ENCODE measurements around the gene MBOAT1. TPM values are rescaled to one million over a fixed set of nuclear protein-coding genes. Genes with fewer than 3 reads are reported as not detected.
"Not testable (repeated sequence)": the region's sequence is repeated elsewhere in the genome, so short reads cannot be mapped to it uniquely, and the experiment has no call there.

The MBOAT1 gene
- total RNA-seq: 10 to 100 TPM; 10.8 to 11.6 TPM

GRCh38 chr6:20212392-20213111, at the start of gene MBOAT1:
MBOAT1 (minus strand) TSS chr6:20212469; CDS start chr6:20212234, 235 bp downstream.
- POLR2A ChIA-PET: interaction anchor here (0.5 to 0.6 kb wide), 4 partner anchors 10 to 579 kb away, joined by 3 to 8 read pairs (median 5); no protein-coding TSS in a partner anchor

DNA sequence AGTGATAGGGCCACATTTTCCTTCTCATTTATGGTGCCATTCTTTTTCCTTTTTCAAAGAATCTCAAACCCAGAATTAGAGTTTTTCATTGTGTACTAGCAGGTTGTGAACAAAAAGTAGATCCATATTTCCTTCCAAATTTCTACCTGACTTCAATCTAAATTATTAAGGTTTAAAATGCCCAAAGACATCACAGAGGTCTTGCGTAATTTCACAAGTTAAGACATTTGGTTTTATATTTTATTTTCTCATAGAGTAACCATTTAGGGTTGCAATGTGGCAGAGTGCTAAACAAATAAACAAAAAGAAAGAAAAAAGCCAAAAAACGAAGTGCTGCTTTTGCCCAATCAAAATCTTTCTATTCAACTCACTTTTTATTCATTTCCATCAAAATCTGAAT, 49.4 kb upstream of the MBOAT1 start:
- ChIA-PET CTCF (interaction anchor here (0.6 kb wide), 1 partner anchor 1369 kb away, joined by 3 read pairs; no protein-coding TSS in a partner anchor), POLR2A (no interaction called here)

More at GRCh38 chr6:20212392-20213111, at the start of gene MBOAT1:
- CTCF ChIA-PET: interaction anchor here (1.5 kb wide), 1 partner anchor 12 kb away, joined by 3 read pairs; no protein-coding TSS in a partner anchor

DNA sequence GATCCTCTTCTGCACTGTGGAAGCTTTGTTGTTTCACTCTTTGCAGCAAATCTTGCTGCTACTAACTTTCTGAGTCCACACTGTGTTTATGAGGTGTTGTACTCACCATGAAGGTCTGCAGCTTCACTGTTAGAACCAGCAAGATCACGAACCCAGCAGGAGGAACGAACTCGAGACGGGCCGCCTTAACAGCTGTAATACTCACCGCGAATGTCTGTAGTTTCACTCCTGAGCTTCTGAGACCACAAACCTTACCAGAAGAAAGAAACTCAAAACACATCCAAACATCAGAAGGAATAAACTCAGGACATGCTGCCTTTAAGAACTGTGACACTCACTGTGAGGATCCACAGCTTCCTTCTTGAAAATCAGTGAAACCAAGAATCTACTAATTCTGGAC, 48.1 kb upstream of the MBOAT1 start:
- ChIA-PET POLR2A (no interaction called here), CTCF (no interaction called here)

- CTCF ChIA-PET: no interaction called here
- POLR2A ChIA-PET: no interaction called here
These were observed 47.2 kb upstream of the MBOAT1 start for GRCh38 chr6:20259316-20260049.

DNA sequence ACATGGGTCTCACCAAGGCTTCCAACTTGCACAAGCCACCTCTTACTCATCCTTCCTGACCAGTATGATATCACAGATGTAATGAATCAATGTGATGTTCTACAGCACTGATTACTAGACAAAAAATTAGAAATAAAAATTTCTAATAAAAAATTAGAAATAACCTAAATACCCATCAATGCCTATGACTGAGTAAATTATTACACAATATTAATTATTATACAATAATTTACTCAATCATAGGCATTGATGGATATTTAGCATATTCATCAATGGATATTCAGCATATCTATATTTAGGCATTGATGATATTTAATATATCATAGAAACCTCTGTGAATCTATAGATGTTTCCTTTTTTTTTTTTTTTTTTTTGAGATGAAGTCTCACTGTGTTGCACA, 43.2 kb upstream of the MBOAT1 start:
- POLR2A ChIA-PET: no interaction called here
- CTCF ChIA-PET: no interaction called here

- ChIA-PET POLR2A (no interaction called here), CTCF (no interaction called here)
These were observed 42.0 kb upstream of the MBOAT1 start for GRCh38 chr6:20254295-20254694.

DNA sequence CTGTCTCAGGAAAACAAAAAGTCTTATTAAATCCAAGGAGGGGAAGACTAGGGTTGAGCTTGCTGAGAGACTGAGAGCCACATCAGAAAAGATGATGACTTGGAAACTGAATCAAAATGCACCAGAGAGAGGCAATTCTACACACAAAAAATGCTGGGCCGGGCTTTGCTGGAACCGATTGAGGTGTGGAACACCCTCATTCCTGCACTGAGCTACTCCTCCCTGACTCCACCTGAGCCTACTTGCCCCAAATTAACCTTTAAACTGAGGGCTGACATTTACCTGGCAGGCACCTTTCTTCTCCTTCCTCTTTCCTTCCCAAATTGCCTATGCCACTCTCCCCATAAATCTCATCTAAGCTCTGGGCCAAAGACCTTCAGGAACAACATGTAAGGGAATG, 40.8 kb upstream of the MBOAT1 start:
- ChIA-PET POLR2A (no interaction called here), CTCF (no interaction called here)

GRCh38 chr6:20252311-20252710, 40.0 kb upstream of the MBOAT1 start:
- POLR2A ChIA-PET: no interaction called here

GRCh38 chr6:20251525-20251924, 39.3 kb upstream of the MBOAT1 start:
- POLR2A ChIA-PET: no interaction called here
- CTCF ChIA-PET: no interaction called here

More at GRCh38 chr6:20252311-20252710, 40.0 kb upstream of the MBOAT1 start:
- CTCF ChIA-PET: no interaction called here

DNA sequence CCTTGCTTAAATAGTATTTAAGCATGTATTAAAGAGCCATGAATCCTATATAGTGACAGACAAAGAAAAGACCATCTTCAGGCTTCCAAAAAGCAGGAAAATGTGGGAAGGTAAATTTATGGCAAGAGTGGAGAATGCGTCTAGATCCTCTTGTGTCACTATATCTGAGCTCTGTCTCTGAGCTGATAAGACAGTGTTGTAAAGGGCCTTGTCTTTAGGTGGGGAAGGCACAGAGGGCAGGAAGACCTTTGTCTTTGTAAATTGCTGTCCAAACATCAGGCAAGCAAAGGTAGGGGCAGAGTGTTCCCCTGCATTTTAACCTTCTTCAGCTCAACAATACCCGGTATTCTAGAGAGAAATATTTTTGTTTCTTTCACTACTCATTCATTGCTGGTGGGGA, 33.9 kb upstream of the MBOAT1 start:
- POLR2A ChIA-PET: no interaction called here

DNA sequence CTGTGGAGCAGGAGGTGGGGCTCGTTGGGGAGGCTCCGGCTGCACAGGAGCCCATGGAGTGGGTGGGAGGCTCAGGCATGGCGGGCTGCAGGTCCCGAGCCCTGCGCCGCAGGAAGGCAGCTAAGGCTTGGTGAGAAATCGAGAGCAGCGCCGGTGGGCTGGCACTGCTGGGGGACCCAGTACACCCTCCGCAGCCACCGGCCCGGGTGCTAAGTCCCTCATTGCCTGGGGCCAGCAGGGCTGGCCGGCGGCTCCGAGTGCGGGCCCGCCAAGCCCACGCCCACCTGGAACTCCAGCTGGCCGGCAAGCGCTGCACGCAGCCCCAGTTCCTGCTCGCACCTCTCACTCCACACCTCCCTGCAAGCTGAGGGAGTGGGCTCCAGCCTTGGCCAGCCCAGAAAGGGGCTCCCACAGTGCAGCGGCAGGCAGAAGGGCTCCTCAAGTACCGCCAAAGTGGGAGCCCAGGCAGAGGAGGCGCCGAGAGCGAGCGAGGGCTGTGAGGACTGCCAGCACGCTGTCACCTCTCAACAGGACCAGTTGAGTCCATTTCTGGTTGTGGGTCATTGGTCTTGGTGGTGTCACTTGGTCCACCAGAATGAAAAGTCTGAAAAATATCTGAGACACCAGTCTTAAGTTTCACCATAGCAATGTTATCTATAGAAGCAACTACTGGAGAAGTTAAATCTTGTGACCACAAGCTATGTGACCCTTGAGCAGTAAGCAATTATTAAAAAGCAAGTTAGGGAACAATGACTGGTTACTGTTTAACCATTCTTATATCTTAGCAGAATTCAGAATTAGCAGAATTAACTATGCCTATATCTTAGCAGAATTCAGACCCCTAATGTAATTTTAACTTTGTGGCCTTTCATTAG, 32.8 kb upstream of the MBOAT1 start:
- POLR2A ChIA-PET, CTCF ChIA-PET: not testable (repeated sequence)

More for the DNA sequence above, 33.9 kb upstream of the MBOAT1 start:
- CTCF ChIA-PET: no interaction called here

- POLR2A ChIA-PET: no interaction called here
- CTCF ChIA-PET: interaction anchor here (0.5 kb wide), 1 partner anchor 141 kb away, joined by 3 read pairs; no protein-coding TSS in a partner anchor
These were observed 31.0 kb upstream of the MBOAT1 start for GRCh38 chr6:20243288-20243687.

DNA sequence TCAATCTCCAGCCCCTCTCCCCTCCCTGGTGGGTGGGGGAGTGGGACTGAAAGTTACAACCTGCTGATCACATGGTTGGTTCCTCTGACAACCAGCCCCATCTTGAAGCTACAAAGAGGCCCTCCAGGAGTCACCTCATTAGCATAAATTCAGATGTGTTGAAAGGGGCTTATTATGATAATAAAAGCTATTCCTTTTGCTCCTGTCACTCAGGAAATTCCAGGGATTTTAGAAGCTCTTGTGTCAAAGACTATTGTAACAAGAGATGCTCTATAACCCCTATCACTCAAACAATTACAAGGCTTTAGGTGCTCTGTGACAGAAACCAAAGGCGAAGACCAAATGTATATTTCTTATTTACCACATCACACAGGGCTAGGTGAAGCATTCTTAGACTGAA, 30.1 kb upstream of the MBOAT1 start:
- POLR2A ChIA-PET: no interaction called here
- CTCF ChIA-PET: no interaction called here

DNA sequence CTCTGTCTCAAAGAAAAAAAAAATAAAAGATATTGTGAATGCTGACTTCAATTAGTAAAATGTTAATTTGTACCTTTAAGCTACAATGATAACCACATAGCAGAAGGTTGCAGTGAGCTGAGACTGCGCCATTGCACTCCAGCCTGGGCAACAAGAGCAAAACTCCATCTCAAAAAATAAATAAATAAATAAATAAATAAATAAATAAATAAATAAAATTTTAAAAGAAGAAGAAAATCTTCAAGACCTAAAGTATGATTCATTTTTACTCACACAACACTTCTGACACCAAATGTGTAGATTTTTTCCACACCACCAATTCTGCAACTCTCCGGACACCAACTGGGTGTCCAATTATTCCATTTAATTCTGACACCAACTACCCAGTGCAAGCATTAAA, 28.8 kb upstream of the MBOAT1 start:
- ChIA-PET POLR2A (no interaction called here), CTCF (no interaction called here)

DNA sequence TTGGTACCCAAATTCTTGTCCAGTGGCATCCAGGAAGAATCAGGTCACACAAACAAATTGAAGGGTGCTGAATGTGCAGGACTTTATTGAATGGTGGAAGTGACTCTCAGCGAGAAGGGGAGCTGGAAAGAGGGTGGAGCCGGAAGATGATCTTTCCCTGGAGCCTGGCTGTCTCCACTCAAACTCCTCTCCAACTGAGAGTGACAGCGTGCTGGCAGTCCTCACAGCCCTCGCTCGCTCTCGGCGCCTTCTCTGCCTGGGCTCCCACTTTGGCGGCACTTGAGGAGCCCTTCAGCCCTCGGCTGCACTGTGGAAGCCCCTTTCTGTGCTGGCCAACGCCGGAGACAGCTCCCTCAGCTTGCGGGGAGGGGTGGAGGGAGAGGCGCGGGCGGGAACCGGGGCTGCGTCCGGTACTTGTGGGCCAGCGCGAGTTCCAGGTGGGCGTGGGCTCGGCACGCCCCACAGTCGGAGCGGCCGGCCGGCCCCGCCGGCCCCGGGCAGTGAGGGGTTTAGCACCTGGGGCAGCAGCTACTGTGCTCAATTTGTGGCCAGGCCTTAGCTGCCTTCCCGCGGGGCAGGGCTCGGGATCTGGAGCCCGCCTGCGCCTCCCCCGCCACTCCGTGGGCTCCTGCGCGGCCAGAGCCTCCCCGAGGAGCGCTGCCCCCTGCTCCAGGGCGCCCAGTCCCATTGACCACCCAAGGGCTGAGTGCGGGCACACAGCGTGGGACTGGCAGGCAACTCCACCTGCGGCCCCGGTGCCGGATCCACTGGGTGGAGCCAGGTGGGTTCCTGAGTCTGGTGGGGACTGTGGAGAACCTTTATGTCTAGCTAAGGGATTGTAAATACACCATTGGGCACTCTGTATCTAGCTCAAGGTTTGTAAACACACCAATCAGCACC, 26.7 kb upstream of the MBOAT1 start:
- POLR2A ChIA-PET: no interaction called here
- CTCF ChIA-PET: no interaction called here

- ChIA-PET CTCF (no interaction called here), POLR2A (no interaction called here)
These were observed 25.6 kb upstream of the MBOAT1 start for GRCh38 chr6:20237677-20238460.

- ChIA-PET CTCF (no interaction called here), POLR2A (no interaction called here)
These were observed 24.8 kb upstream of the MBOAT1 start for GRCh38 chr6:20236909-20237600.

GRCh38 chr6:20236344-20236743, 24.1 kb upstream of the MBOAT1 start:
- ChIA-PET CTCF (no interaction called here), POLR2A (no interaction called here)
